Measurements from ENCODE around the gene C14orf132. TPM values are rescaled to one million over a fixed set of nuclear protein-coding genes. Genes with fewer than 3 reads are reported as not detected.
A peak's percentile ranks its signal among the peaks of the same experiment; 100 is the strongest.
"Not testable (repeated sequence)": the region's sequence is repeated elsewhere in the genome, so short reads cannot be mapped to it uniquely, and the experiment has no call there.

Gene C14orf132
- not detected in 2 replicates for total RNA-seq (2014; rRNA removed; shearing (Covaris generic))

DNA sequence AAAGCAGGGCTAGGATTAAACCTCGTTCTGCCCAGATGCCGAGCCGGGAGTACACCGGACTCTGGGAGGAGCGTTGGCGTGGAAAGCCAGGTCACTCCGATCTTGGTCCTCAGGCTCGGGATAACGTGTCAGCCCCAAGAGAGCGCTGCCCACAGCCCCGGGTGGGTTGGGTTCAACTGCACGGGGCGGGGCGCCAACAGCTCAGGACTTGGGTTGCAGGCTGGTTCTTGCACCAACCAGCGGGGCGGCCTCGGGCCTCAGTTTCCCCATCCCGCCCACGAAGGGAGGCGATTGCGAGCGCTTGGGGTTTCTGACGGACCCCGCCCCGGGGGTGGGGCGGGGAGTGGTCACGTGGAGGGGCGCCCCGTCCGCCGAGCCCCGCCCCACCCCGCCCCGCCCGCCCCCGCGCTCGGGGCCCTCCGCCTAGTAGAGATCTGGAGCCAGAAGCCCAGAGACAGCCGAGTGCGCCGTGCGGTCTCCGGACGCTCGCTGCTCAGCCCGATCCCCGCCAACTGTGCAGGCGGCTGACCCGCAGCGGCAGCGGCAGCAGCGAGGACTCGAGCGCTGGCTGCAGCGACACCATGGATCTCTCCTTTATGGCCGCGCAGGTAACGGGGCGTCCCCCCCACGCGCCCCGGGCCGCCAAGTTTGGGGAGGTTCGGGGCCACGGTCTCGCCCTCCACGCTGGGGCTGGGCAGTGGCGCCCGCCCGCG, at the start of gene C14orf132:
C14orf132 (plus strand) TSS at position 443 of the 713 bp plus-strand sequence; CDS start at position 582, 139 bp downstream.
- no peaks in the 10 kb centered on the region for H3K9me3 ChIP-seq (replicated peaks)
- no peak within 1 kb of the TSS for H3K4me3 ChIP-seq
- DNase-seq = no peak
- no peak within 1 kb of the TSS for H3K27ac ChIP-seq
- no peaks in the 10 kb centered on the region for H3K36me3 ChIP-seq
- H3K27me3 ChIP-seq = no peaks in the 10 kb centered on the region
- no peaks in the 10 kb centered on the region for H3K4me1 ChIP-seq

DNA sequence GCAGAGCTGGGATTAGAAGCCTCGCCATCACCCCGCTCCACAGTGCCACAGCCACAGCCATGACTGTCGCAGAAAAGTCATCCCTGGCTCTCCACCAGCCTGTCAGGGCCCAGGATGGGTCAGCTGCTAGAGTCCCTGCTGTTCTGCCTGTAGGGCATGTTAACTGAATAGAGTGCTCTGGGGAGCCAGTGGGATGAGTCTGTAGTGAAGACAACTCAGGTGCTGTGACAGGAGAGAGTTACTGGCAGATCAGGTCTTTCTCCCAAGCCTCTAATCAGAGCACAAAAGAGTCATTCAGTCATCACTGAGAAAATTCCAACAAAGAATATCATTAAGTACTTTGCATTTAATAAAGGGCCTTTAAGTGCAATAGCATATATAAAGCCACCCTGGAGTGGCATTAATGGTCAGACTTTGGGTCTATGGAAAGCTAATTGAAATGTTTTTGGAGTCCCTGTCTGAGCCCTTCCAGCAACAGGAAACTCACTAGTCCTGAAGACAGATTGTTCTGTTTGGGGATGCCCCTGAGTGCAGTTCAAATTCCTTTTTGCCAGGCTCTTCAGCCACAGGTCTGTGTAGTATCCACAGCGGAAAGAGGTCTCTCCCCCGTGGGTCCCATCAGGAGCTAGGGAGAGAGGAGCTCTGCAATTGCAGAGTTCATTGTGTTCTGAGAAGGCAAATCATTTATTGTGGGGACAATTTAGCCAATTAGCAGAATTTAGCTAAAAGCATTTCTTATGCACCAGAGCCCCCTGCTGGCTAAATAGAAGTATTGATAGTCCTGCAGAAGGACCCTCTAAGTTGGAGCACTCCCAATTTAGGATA, 45.2 kb upstream of the C14orf132 start:
- H3K9me3 ChIP-seq (replicated peaks) = no peaks in the 10 kb centered on the region
- H3K27ac ChIP-seq = no peak overlapping the region
- no peaks in the 10 kb centered on the region for H3K36me3 ChIP-seq
- H3K27me3 ChIP-seq = no peaks in the 10 kb centered on the region
- H3K4me1 ChIP-seq = no peaks in the 10 kb centered on the region
- no peak overlapping the region for H3K4me3 ChIP-seq
- peak; percentile 24 to 73 for DNase-seq

DNA sequence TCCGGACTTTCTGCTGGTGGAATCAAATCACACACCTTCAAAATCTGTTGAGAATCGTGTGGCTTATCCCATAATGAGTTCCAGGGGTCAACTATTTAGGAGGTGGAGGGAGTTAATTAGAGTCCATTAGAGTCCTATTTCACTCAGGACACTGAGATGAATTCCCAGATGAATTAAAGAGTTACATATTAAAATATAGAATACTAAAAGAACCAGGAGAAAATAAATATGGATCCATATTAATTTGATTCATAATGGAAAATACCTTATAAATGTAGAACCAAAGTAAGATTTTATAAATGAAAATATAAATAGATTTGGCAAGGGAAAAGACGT, 44.6 kb upstream of the C14orf132 start:
- no peak for DNase-seq
- H3K4me1 ChIP-seq = no peaks in the 10 kb centered on the region

DNA sequence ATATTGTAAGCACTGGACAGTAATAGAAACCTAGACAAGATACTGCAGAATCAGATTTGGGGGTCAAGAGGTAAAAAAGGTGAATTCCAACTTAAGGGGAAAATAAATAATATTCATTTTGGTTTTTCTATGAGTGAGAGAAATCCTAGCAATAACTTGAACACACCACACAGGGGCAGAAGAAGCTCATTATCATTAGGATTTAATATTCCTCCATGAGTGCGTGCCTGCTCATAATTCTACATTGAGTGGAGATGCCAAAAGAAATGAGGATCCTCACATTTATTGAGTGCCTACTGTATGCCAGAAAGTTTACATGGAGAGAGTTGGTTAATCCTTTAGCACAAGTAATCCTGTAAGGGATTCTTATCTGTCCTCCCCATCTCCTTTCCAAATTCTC, 40.5 kb upstream of the C14orf132 start:
- Histone ChIP-seq H3K4me1 (peaks cover 6% of the 10 kb centered on the region), H3K27me3 (no peaks in the 10 kb centered on the region), H3K9me3 (replicated peaks) (no peaks in the 10 kb centered on the region), H3K4me3 (no peak overlapping the region), H3K36me3 (no peaks in the 10 kb centered on the region), H3K27ac (no peak overlapping the region)
- DNase-seq = peak in 1 of 2 experiments; percentile 13

More for the DNA sequence above, 44.6 kb upstream of the C14orf132 start:
- Histone ChIP-seq H3K27ac (no peak overlapping the region), H3K27me3 (no peaks in the 10 kb centered on the region), H3K36me3 (no peaks in the 10 kb centered on the region), H3K4me3 (no peak overlapping the region), H3K9me3 (replicated peaks) (no peaks in the 10 kb centered on the region)

DNA sequence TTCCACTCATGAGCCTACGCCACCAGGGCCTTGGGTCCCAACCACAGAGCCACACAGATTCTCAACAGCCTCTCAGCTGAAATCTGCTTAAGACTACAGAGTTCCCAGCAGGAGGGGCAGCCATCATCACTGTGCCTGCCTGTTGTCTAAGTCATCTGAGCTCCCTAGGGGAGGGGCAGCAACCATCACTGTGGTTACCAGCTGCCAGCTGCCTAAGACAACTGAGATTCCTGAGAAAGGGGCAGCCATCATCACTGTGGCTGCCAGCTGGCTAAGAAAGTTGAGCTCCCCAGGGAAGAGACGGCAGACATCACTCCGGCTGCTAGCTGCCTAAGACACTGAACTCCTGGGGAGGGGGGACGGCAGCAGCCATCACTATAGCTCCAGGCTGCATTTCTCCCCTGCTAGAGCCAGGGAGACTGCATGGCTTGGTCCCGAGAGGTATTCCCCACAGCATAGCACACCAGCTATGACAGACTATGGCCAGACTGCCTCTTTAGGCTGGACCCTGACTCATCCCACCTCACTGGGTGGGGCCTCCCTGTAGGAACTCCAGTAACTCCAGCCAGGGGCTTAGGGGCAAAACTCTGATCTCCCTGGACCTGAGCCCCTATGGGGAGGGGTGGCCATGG, 37.2 kb upstream of the C14orf132 start:
- H3K27me3 ChIP-seq = no peaks in the 10 kb centered on the region
- no peak overlapping the region for H3K27ac ChIP-seq
- peaks cover 6% of the 10 kb centered on the region for H3K4me1 ChIP-seq
- H3K9me3 ChIP-seq (replicated peaks) = no peaks in the 10 kb centered on the region
- no peaks in the 10 kb centered on the region for H3K36me3 ChIP-seq
- DNase-seq = peak; percentile 75 to 81
- H3K4me3 ChIP-seq = no peak overlapping the region

DNA sequence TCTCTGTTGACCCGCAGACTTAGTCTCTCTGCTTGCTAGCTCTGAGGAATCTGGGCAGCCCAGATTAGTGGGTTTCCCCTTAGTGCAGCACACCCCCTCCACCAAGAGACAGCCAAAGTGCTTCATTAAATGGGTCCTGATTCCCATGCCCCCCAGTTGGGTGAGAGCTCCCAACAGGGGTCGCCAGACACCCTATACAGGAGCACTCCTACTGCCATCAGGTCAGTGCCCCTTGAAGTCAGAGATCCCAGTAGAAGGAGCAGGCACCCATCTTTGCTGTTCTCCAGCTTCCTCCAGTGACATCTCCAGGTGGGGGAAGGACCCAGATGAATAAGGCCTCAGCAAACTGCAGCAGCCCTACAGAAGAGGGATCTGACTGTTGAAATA, 36.7 kb upstream of the C14orf132 start:
- H3K36me3 ChIP-seq = no peaks in the 10 kb centered on the region
- H3K4me1 ChIP-seq = peaks cover 6% of the 10 kb centered on the region
- H3K27me3 ChIP-seq = no peaks in the 10 kb centered on the region
- DNase-seq = no peak
- H3K27ac ChIP-seq = no peak overlapping the region
- H3K4me3 ChIP-seq = no peak overlapping the region
- no peaks in the 10 kb centered on the region for H3K9me3 ChIP-seq (replicated peaks)

DNA sequence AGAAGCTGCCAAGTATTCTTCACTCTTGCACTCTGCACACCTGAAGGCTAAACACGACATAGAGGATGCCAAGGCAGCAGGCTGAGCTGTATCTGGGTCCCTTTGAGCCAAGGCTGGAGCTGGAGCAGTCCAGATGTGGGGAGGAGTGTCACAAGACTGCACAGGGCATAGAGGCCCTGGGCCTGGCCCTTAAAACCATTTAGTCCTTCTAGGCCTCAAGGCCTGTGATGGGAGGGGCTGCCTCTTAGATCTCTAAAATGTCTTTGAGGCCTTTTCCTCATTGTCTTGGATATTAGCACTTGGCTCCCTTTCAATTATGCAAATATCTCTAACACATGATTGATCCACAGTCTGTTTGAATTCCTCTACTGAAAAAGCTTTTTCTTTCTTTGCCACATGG, 28.0 kb upstream of the C14orf132 start:
- Histone ChIP-seq H3K4me3 (no peak overlapping the region), H3K36me3 (no peaks in the 10 kb centered on the region), H3K27ac (no peak overlapping the region), H3K4me1 (no peaks in the 10 kb centered on the region), H3K9me3 (replicated peaks) (no peaks in the 10 kb centered on the region), H3K27me3 (no peaks in the 10 kb centered on the region)
- no peak for DNase-seq

DNA sequence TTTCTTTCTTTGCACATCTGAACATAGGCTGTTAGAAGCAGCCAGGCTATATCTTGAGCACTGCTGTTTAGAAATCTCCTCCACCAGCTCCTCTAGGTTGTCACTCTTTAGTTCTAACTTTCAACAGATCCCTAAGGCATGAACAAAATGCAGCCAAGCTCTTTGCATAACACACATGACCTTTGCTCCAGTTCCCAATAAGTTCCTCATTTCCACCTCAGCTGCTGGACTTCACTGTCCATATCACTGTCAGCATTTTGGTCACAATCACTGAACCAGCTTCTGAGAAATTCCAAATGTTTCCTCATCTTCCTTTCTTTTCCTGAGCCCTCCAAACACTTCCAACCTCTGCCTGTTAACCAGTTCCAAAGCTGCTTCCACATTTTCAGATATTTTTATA, 27.6 kb upstream of the C14orf132 start:
- Histone ChIP-seq H3K27me3 (no peaks in the 10 kb centered on the region), H3K9me3 (replicated peaks) (no peaks in the 10 kb centered on the region), H3K36me3 (no peaks in the 10 kb centered on the region), H3K4me3 (no peak overlapping the region), H3K4me1 (no peaks in the 10 kb centered on the region), H3K27ac (no peak overlapping the region)
- no peak for DNase-seq

DNA sequence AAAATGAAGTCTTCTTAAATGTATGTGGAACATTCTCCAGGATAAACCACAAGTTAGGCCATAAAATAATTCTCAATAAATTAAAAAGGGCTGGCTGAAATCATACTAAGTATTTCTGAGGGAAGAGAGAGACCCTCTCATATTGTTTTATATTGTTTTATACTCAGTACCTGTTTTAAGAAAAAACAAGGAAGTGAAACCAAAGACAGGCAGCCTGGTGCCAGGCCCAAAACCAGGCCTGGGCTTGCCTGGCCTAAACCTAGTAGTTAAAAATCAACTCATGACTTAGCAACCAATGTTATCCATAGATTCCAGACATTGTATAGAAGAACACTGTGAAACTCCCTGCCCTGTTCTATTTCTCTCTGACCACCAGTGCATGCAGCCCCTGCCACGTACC, 26.4 kb upstream of the C14orf132 start:
- not testable (repeated sequence) for DNase-seq; H3K4me3 ChIP-seq; H3K36me3 ChIP-seq; H3K27me3 ChIP-seq; H3K27ac ChIP-seq; H3K9me3 ChIP-seq (replicated peaks); H3K4me1 ChIP-seq

DNA sequence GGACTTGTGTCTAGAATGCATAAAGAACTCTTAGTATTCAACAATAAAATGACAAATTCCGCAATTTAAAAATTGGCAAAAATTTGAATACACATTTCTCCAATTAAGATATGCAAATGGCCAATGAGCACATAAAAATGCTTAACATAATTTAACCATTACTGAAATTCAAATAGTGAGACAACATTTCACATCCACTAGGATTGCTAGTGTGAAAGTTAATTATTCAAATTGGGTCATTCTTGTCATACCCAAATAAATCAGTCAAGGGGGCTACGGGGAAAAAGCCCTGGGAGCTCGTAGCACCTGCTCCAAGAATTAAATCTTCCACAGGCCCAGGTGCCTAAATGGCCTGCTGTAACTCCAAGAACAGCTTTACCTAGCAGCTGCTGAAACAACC, 25.0 kb upstream of the C14orf132 start:
- Histone ChIP-seq H3K27ac (no peak overlapping the region), H3K36me3 (no peaks in the 10 kb centered on the region), H3K9me3 (replicated peaks) (no peaks in the 10 kb centered on the region), H3K4me1 (no peaks in the 10 kb centered on the region), H3K27me3 (no peaks in the 10 kb centered on the region), H3K4me3 (no peak overlapping the region)
- no peak for DNase-seq

DNA sequence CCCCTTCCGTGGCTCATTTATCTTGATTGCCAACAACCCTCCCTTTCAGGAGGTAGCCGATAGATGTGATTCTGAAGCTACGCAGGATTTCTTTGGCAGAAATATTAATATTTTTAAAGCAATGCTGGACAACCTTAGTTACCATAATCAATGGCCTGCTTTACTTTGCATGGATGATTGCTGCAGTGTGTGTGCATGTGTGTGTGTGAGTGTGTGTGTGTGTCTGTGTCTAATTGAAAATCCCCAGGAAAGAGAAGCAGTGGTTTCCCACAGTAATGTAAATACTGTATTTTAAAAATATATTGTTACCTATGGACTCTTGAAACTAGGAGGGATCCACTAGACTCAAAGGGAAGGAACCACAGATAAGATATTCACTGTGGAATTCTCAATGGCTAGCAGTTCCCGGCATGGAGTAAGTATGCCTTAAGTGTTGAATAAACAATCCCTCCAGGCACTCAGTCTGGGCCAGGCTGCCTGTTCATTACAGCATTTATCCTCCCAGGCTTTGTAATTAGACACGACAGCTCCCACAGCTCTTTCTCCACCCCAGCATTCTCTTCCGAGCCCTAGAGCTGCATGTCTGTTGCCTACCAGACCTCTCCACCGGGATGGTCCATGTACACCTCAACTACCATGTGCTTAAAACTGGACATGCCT, 22.5 kb upstream of the C14orf132 start:
- Histone ChIP-seq H3K27ac (no peak overlapping the region), H3K27me3 (no peaks in the 10 kb centered on the region), H3K36me3 (no peaks in the 10 kb centered on the region), H3K9me3 (replicated peaks) (no peaks in the 10 kb centered on the region), H3K4me1 (no peaks in the 10 kb centered on the region), H3K4me3 (no peak overlapping the region)
- peak in 1 of 2 experiments; percentile 30 for DNase-seq

DNA sequence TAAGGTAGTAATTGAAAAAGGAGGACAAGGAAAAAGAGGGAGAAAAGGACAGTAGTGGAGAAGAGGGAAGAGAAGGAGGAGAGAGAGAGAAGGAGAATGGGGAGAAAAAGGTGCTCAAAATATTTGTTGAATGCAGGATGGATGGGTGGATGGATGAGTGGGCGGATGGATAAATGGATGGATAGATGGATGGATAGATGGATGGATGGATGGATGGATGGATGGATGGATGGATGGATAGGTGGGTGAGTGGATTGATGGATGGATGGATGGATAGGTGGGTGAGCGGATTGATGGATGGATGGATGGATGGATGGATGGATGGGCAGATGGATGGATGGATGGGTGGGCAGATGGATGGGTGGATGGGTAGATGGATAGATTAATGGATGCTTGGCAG, 21.3 kb upstream of the C14orf132 start:
- Histone ChIP-seq H3K27me3 (no peaks in the 10 kb centered on the region), H3K27ac (no peak overlapping the region)

DNA sequence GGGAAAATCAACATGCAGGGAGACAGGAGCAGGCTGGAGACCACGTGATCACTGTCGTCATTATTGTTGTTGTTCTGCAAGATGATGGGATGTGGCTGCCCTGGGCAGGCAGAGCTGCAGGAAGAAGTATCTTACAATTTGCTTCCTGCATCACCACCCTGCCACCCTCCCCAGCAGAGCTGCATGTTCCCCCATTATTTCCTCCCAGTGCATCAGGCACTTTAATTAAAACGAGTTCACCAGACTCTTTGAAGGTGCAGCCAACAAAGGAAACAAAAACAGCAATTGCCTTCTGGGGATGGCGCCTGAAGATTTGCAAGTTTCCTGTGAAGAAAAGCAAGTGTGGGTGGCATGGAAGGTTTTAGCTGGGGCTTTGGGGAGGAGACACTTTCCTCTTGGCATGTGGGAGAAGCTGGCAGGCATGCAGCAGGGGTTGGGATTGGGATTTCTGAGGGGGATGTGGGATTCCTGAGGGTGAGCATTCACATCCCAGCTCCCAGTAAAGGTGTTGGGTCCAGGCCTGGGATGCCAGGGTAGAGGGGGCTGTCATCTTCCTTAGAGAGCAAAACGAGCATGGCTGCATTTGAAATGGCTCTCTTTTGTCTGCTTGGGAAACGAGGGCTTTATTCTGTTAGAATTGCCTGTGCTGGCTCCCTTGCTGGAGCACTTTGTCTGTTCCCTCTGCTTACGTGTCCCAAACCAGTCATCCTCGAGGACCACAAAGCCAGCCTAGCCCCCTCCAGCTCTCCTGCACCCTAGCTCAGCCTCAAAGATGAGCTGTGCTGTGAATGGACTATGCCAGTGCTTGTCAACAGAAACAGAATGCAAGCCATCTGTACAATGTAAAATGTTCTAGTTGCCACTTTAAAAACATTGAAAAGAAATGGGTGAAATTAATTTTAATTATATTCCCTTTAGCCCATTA, 11.5 kb upstream of the C14orf132 start:
- Histone ChIP-seq H3K27me3 (no peaks in the 10 kb centered on the region), H3K27ac (no peak overlapping the region), H3K9me3 (replicated peaks) (no peaks in the 10 kb centered on the region), H3K4me1 (no peaks in the 10 kb centered on the region), H3K4me3 (no peak overlapping the region), H3K36me3 (no peaks in the 10 kb centered on the region)
- no peak for DNase-seq

More for the DNA sequence above, 21.3 kb upstream of the C14orf132 start:
- no peak overlapping the region for H3K4me3 ChIP-seq
- no peaks in the 10 kb centered on the region for H3K4me1 ChIP-seq
- H3K9me3 ChIP-seq (replicated peaks) = no peaks in the 10 kb centered on the region
- no peaks in the 10 kb centered on the region for H3K36me3 ChIP-seq
- no peak for DNase-seq

DNA sequence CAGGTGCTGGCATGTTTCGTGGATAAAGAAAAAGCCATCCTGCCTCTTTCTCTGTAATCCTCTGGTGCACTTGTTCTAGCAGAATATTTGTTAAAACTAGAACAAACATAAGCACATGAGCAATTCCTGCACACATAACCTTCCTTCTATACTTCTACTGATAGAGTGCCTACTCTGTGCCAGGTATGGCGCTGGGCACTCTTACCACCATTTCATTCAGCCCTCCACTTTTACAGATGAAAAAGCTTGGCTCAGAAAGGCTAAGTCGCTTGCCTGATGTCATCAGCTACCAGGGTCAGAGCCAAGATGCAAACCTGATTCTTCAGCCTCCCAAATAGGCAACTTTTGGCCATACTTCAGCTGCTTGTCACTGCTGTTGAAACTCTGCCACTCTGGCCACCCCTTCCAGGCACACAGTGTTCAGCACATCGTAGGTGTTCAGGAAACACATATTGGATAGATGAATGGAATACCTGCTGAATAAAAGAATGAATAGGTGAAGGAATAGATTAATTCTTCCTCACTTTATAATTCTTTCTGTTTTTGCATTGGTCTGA, 10.0 kb upstream of the C14orf132 start:
- Histone ChIP-seq H3K27me3 (no peaks in the 10 kb centered on the region), H3K9me3 (replicated peaks) (no peaks in the 10 kb centered on the region), H3K4me1 (no peaks in the 10 kb centered on the region), H3K36me3 (no peaks in the 10 kb centered on the region), H3K27ac (no peak overlapping the region), H3K4me3 (no peak overlapping the region)
- DNase-seq = no peak

Measured in SJCRH30 (cell line).